Mesenchymal stem cell (in vitro differentiated cells and primary cell): ENCODE measurements around the gene RGS10.

Source experiments
- DNase-seq: peaks from one replicate; pipeline ENCODE4 v3.0.0-alpha.2; 2013
- H2AFZ ChIP-seq: one replicate; pipeline ENCODE4 v1.6.1; 2013; ENCODE audit warnings: low read depth, mild to moderate bottlenecking, control low read depth, inconsistent platforms, low read length, moderate library complexity
- H2AK5ac ChIP-seq: 2 replicates; pipeline ENCODE4 v1.6.1; 2013; ENCODE audit warnings: low read length, moderate library complexity, mild to moderate bottlenecking, inconsistent platforms; ENCODE audit not compliant: severe bottlenecking
- H2BK120ac ChIP-seq: one replicate; pipeline ENCODE4 v1.6.1; 2013; ENCODE audit warnings: low read depth, mild to moderate bottlenecking, inconsistent platforms, low read length, moderate library complexity
- H2BK12ac ChIP-seq, 2 experiments: one replicate each; pipeline ENCODE4 v1.6.1; 2013; ENCODE audit warnings: inconsistent platforms in 2 of 2, low read length in 2 of 2, mild to moderate bottlenecking in 2 of 2, moderate library complexity in 2 of 2, control low read depth in 1 of 2
- H2BK15ac ChIP-seq: one replicate; pipeline ENCODE4 v1.6.1; 2013; ENCODE audit warnings: mild to moderate bottlenecking, low read depth, inconsistent platforms; ENCODE audit not compliant: poor library complexity, severe bottlenecking
- H2BK5ac ChIP-seq: 2 replicates; pipeline ENCODE4 v1.6.1; 2013; ENCODE audit warnings: low read depth, mild to moderate bottlenecking, low read length, control low read depth, inconsistent platforms; ENCODE audit not compliant: poor library complexity, severe bottlenecking
- H3K14ac ChIP-seq, 2 experiments: one replicate each; pipeline ENCODE4 v1.6.1; 2013; ENCODE audit warnings: inconsistent platforms in 2 of 2, low read length in 2 of 2, control low read depth in 1 of 2, mild to moderate bottlenecking in 1 of 2, moderate library complexity in 1 of 2
- H3K18ac ChIP-seq, 2 experiments: one replicate each; pipeline ENCODE4 v1.6.1; 2013; ENCODE audit warnings: inconsistent platforms in 2 of 2, low read length in 2 of 2, control low read depth in 1 of 2, low read depth in 1 of 2, mild to moderate bottlenecking in 1 of 2
- H3K23ac ChIP-seq, 2 experiments: one replicate each; pipeline ENCODE4 v1.6.1; 2013; ENCODE audit warnings: inconsistent platforms in 2 of 2, low read length in 2 of 2, mild to moderate bottlenecking in 2 of 2, moderate library complexity in 2 of 2, control low read depth in 1 of 2
- H3K27ac ChIP-seq: 2 replicates; pipeline ENCODE4 v1.5.1; 2013; ENCODE audit warnings: mild to moderate bottlenecking, moderate library complexity, low read length, control low read depth, inconsistent platforms; ENCODE audit not compliant: poor library complexity, severe bottlenecking
- H3K27me3 ChIP-seq, 2 experiments: 2 replicates each; pipeline versions ENCODE4 v1.6.1 to v1.7.0; 2013; ENCODE audit warnings: low read length in 2 of 2, mild to moderate bottlenecking in 2 of 2, moderate library complexity in 2 of 2, control low read depth in 1 of 2, inconsistent platforms in 1 of 2; ENCODE audit not compliant: control insufficient read depth in 1 of 2, insufficient read depth in 1 of 2
- H3K36me3 ChIP-seq, 2 experiments: 2 replicates each; pipeline versions ENCODE4 v1.6.1 to v1.7.0; 2013; ENCODE audit warnings: low read length in 2 of 2, control low read depth in 1 of 2, inconsistent platforms in 1 of 2, low read depth in 1 of 2, mild to moderate bottlenecking in 1 of 2; ENCODE audit not compliant: insufficient read depth in 2 of 2, control insufficient read depth in 1 of 2
- H3K4ac ChIP-seq, 2 experiments: one replicate each; pipeline ENCODE4 v1.6.1; 2013; ENCODE audit warnings: inconsistent platforms in 2 of 2, low read length in 2 of 2, mild to moderate bottlenecking in 2 of 2, moderate library complexity in 2 of 2, control low read depth in 1 of 2, low read depth in 1 of 2
- H3K4me1 ChIP-seq: 2 replicates; pipeline ENCODE4 v1.6.1; 2013; ENCODE audit warnings: low read depth, low read length, control low read depth; ENCODE audit not compliant: control insufficient read depth, insufficient read depth
- H3K4me2 ChIP-seq: 2 replicates; pipeline ENCODE4 v1.6.1; 2013; ENCODE audit warnings: low read length, mild to moderate bottlenecking, inconsistent platforms; ENCODE audit not compliant: poor library complexity, severe bottlenecking
- H3K4me3 ChIP-seq, 2 experiments: 2 replicates each; pipeline versions ENCODE4 v1.5.1 to v1.7.0; 2013; ENCODE audit warnings: low read length in 2 of 2, mild to moderate bottlenecking in 2 of 2, control low read depth in 1 of 2, low read depth in 1 of 2; ENCODE audit not compliant: insufficient read depth in 1 of 2
- H3K79me1 ChIP-seq: replicated peaks from 2 replicates; pipeline ENCODE4 v1.6.1; 2013; ENCODE audit warnings: mild to moderate bottlenecking, control low read depth, low read length, inconsistent platforms; ENCODE audit not compliant: poor library complexity, severe bottlenecking
- H3K9ac ChIP-seq: 2 replicates; pipeline ENCODE4 v1.7.0; 2013; ENCODE audit warnings: mild to moderate bottlenecking, low read length, moderate library complexity
- H3K9me3 ChIP-seq: 2 replicates; pipeline ENCODE4 v1.7.0; 2013; ENCODE audit warnings: mild to moderate bottlenecking, low read length; ENCODE audit not compliant: control insufficient read depth
- H4K8ac ChIP-seq: one replicate; pipeline ENCODE4 v1.6.1; 2013; ENCODE audit warnings: inconsistent platforms, mild to moderate bottlenecking, low read length, moderate library complexity
- H4K91ac ChIP-seq: one replicate; pipeline ENCODE4 v1.6.1; 2013; ENCODE audit warnings: mild to moderate bottlenecking, low read length, inconsistent platforms
- WGBS: methylation state at CpG from one replicate; pipeline ENCODE4 v1.1.7; 2013; ENCODE audit warnings: mixed read lengths; 5-methylcytosine and 5-hydroxymethylcytosine counted together

RGS10 gene

GRCh38 chr10:119538632-119539358 lies 3.7 kb downstream of the RGS10 start:
- H3K4me2 ChIP-seq = no peak overlapping the region
- peak overlapping the region; percentile 40 for H4K8ac ChIP-seq
- peaks cover 32% of the 10 kb centered on the region for H3K79me1 ChIP-seq
- peak overlapping the region; percentile 70 for H4K91ac ChIP-seq
- H3K4ac ChIP-seq = peak overlapping the region; percentile 49 to 79
- H3K4me3 ChIP-seq = no peak overlapping the region
- no peak overlapping the region for H2AFZ ChIP-seq
- H2BK15ac ChIP-seq = peak overlapping the region; percentile 54
- no peaks in the 10 kb centered on the region for H3K27me3 ChIP-seq
- peak overlapping the region in 1 of 2 experiments; percentile 73 for H3K23ac ChIP-seq
- WGBS = 71% methylated on average over 9 of the region's 9 CpGs
- DNase-seq = no peak
- no peak overlapping the region for H2BK120ac ChIP-seq
- peak overlapping the region in 1 of 2 experiments; percentile 90 for H3K14ac ChIP-seq
- H3K27ac ChIP-seq = no peak overlapping the region
- peak overlapping the region; percentile 26 for H2AK5ac ChIP-seq
- peak overlapping the region; percentile 22 for H3K9ac ChIP-seq
- peaks cover 0 to 4% of the 10 kb centered on the region in 2 experiments for H3K36me3 ChIP-seq
- peak overlapping the region; percentile 47 to 75 for H3K18ac ChIP-seq
- peaks cover 28% of the 10 kb centered on the region for H3K4me1 ChIP-seq
- peak overlapping the region in 1 of 2 experiments; percentile 71 for H2BK12ac ChIP-seq
- no peak overlapping the region for H2BK5ac ChIP-seq
- H3K9me3 ChIP-seq = no peaks in the 10 kb centered on the region

- no peak overlapping the region for H3K9ac ChIP-seq
- no peak for DNase-seq
- H3K27me3 ChIP-seq = no peaks in the 10 kb centered on the region
- H3K14ac ChIP-seq = peak overlapping the region in 1 of 2 experiments; percentile 90
- peak overlapping the region in 1 of 2 experiments; percentile 79 for H3K4ac ChIP-seq
- H2BK15ac ChIP-seq = peak overlapping the region; percentile 54
- H3K4me2 ChIP-seq = no peak overlapping the region
- peaks cover 23% of the 10 kb centered on the region for H3K4me1 ChIP-seq
- no peak overlapping the region for H4K91ac ChIP-seq
- peak overlapping the region in 1 of 2 experiments; percentile 71 for H2BK12ac ChIP-seq
- peak overlapping the region in 1 of 2 experiments; percentile 75 for H3K18ac ChIP-seq
- peaks cover 0 to 4% of the 10 kb centered on the region in 2 experiments for H3K36me3 ChIP-seq
- no peak overlapping the region for H2BK120ac ChIP-seq
- no peak overlapping the region for H3K27ac ChIP-seq
- peak overlapping the region; percentile 40 for H4K8ac ChIP-seq
- peak overlapping the region; percentile 26 for H2AK5ac ChIP-seq
- H3K23ac ChIP-seq = no peak overlapping the region
- no peak overlapping the region for H2AFZ ChIP-seq
- H2BK5ac ChIP-seq = no peak overlapping the region
- peaks cover 32% of the 10 kb centered on the region for H3K79me1 ChIP-seq
- H3K4me3 ChIP-seq = no peak overlapping the region
- H3K9me3 ChIP-seq = no peaks in the 10 kb centered on the region
- WGBS = 83% methylated on average over 4 of the region's 5 CpGs
Measured at GRCh38 chr10:119537953-119538630, 4.4 kb downstream of the RGS10 start.

GRCh38 chr10:119536508-119537025 lies 6.0 kb downstream of the RGS10 start:
- H2AFZ ChIP-seq = no peak overlapping the region
- H3K4me2 ChIP-seq = no peak overlapping the region
- H4K91ac ChIP-seq = peak overlapping the region; percentile 78
- no peak overlapping the region for H4K8ac ChIP-seq
- no peaks in the 10 kb centered on the region for H3K27me3 ChIP-seq
- H3K4ac ChIP-seq = peak overlapping the region in 1 of 2 experiments; percentile 2
- peaks cover 16% of the 10 kb centered on the region for H3K4me1 ChIP-seq
- no peak overlapping the region for H2BK5ac ChIP-seq
- no peak overlapping the region for H2BK15ac ChIP-seq
- H3K4me3 ChIP-seq = no peak overlapping the region
- H3K14ac ChIP-seq = peak overlapping the region in 1 of 2 experiments; percentile 5
- no peak overlapping the region for H3K23ac ChIP-seq
- DNase-seq = no peak
- peak overlapping the region; percentile 68 for H2AK5ac ChIP-seq
- H3K79me1 ChIP-seq = peaks cover 31% of the 10 kb centered on the region
- WGBS = 82% methylated on average over 9 of the region's 9 CpGs
- H3K27ac ChIP-seq = no peak overlapping the region
- H3K18ac ChIP-seq = peak overlapping the region in 1 of 2 experiments; percentile 72
- no peak overlapping the region for H3K9ac ChIP-seq
- peaks cover 0 to 4% of the 10 kb centered on the region in 2 experiments for H3K36me3 ChIP-seq
- peak overlapping the region; percentile 52 to 84 for H2BK12ac ChIP-seq
- H3K9me3 ChIP-seq = no peaks in the 10 kb centered on the region
- no peak overlapping the region for H2BK120ac ChIP-seq
